Glutamatergic neuron (in vitro differentiated cells): Measurements from ENCODE around the gene COL4A5. TPM values are rescaled to one million over a fixed set of nuclear protein-coding genes. Genes with fewer than 3 reads are reported as not detected.

Experiments used
- DNase-seq: peaks from one replicate; pipeline ENCODE4 v3.0.0; 2022
- H3K27ac Mint-ChIP-seq: one replicate; pipeline ENCODE4 v1.8.0; 2020; ENCODE audit warnings: mild to moderate bottlenecking, mixed read lengths, inconsistent platforms; ENCODE audit not compliant: unreplicated experiment
- H3K27me3 Mint-ChIP-seq: one replicate; pipeline ENCODE4 v1.8.0; 2020; ENCODE audit warnings: mild to moderate bottlenecking, moderate library complexity, mixed read lengths, inconsistent platforms; ENCODE audit not compliant: unreplicated experiment
- H3K36me3 Mint-ChIP-seq: one replicate; pipeline ENCODE4 v1.8.0; 2020; ENCODE audit warnings: mild to moderate bottlenecking, mixed read lengths, inconsistent platforms; ENCODE audit not compliant: unreplicated experiment
- H3K4me1 Mint-ChIP-seq: one replicate; pipeline ENCODE4 v1.8.0; 2020; ENCODE audit warnings: mild to moderate bottlenecking, low read depth, mixed read lengths, inconsistent platforms; ENCODE audit not compliant: unreplicated experiment
- H3K4me3 Mint-ChIP-seq: one replicate; pipeline ENCODE4 v1.8.0; 2020; ENCODE audit warnings: mild to moderate bottlenecking, mixed read lengths, inconsistent platforms; ENCODE audit not compliant: unreplicated experiment
- H3K9me3 Mint-ChIP-seq: one replicate; pipeline ENCODE4 v1.8.0; 2020; ENCODE audit warnings: mild to moderate bottlenecking, moderate library complexity, mixed read lengths, inconsistent platforms; ENCODE audit not compliant: unreplicated experiment
- CTCF ChIP-seq: fragments of 200-600 bp; sonication (generic); IDR thresholded peaks from one replicate; pipeline ENCODE4 v1.5.0; 2021; ENCODE audit not compliant: partially characterized antibody, unreplicated experiment
- total RNA-seq: library from RNA; stranded (reverse); fragmentation: NEBNext Ultra II Directional; extraction: Animal tissue kit (Norgen Biotek cat#: 25700); gene quantifications from one replicate; pipeline ENCODE4 v1.2.1, GENCODE V29; 2021; ENCODE audit not compliant: unreplicated experiment

Gene COL4A5
- total RNA-seq, 1 donor from 2014 or later: 3.2 TPM

DNA sequence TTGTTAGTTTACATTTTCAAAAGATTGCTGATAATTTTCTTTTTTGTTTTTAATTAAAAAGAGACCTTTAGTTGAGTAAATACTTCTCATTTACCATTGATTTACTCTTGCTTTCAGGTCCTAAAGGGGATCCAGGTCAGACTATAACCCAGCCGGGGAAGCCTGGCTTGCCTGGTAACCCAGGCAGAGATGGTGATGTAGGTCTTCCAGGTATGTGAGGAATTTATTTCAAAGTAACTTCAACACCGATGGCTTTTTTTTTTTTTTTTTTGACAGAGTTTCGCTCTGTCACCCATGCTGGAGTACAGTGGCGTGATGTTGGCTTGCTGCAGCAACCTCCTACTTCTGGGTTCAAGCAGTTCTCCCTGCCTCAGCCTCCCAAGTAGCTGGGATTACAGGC is 161.6 kb downstream of the COL4A5 start:
- H3K36me3 Mint-ChIP-seq: no peaks in the 10 kb centered on the region
- no peaks in the 10 kb centered on the region for H3K9me3 Mint-ChIP-seq
- no peak overlapping the region for H3K27ac Mint-ChIP-seq
- DNase-seq: no peak
- H3K4me3 Mint-ChIP-seq: no peak overlapping the region
- H3K4me1 Mint-ChIP-seq: no peaks in the 10 kb centered on the region
- TF ChIP-seq CTCF: no peak
- no peaks in the 10 kb centered on the region for H3K27me3 Mint-ChIP-seq

DNA sequence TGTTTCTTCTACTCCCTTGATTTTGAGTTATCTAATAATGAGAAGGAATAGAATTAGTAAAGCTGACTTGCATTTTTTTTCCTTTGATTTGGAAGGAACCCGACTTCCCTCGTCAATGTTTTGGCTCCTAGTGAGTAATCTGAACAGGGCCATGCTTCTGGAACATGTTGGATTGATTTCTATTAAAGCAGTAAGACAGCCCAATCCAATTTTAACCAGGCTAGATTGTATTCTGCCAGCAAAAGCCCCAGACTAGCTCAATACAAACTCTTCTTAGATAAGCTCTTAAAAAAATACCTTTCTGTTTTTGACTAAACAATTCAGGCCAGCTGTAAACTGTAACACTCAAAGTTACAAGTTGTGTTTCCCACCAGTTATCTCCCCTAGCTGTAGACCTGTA is 170.5 kb downstream of the COL4A5 start:
- Mint-ChIP-seq H3K27ac (no peak overlapping the region), H3K4me3 (no peak overlapping the region), H3K36me3 (no peaks in the 10 kb centered on the region), H3K9me3 (no peaks in the 10 kb centered on the region), H3K4me1 (no peaks in the 10 kb centered on the region), H3K27me3 (no peaks in the 10 kb centered on the region)
- no peak for DNase-seq
- TF ChIP-seq CTCF: no peak

- Mint-ChIP-seq H3K4me1 (no peaks in the 10 kb centered on the region), H3K9me3 (no peaks in the 10 kb centered on the region), H3K36me3 (no peaks in the 10 kb centered on the region), H3K27ac (no peak overlapping the region), H3K27me3 (no peaks in the 10 kb centered on the region), H3K4me3 (no peak overlapping the region)
- DNase-seq: no peak
- no peak for TF ChIP-seq CTCF
Measured at GRCh38 chrX:108614616-108615015, 175.0 kb downstream of the COL4A5 start.

GRCh38 chrX:108640817-108641216 is 201.2 kb downstream of the COL4A5 start:
- H3K27me3 Mint-ChIP-seq: no peaks in the 10 kb centered on the region
- H3K4me3 Mint-ChIP-seq: no peak overlapping the region
- H3K27ac Mint-ChIP-seq: no peak overlapping the region
- H3K36me3 Mint-ChIP-seq: no peaks in the 10 kb centered on the region
- no peak for DNase-seq
- no peaks in the 10 kb centered on the region for H3K4me1 Mint-ChIP-seq
- TF ChIP-seq CTCF: no peak
- H3K9me3 Mint-ChIP-seq: no peaks in the 10 kb centered on the region

DNA sequence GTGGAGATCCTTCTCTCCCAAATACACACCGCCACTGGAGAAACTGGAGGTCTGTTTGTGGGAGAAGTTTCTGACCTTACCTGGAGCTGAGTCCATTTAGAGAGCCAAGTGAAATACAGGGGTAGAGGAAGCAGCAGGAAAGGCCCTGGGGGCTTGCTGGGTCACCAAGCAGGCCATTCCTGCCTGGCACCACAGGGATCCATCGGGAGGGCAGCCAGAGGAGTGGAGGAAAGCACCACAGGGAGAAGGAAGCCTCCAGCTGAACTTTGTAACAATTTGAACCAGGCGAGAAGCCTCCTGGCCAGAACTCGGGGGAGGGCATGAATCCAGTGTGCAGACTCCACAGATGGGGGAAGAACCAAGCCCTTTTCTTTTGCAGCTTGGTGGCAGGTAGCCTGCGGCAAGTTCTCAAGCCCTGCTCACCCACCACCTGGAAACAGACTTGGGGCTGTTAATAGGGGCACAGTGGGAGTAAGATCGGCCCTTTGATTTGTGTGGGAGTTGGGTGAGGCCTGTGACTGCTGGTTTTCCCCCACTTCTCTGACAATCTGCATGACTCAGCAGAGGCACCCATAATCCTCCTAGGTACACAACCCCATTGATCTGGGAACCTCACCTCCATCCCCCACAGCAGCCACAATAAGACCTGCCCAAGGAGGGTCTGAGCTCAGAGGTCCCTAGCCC is 202.1 kb downstream of the COL4A5 start:
- no peak for TF ChIP-seq CTCF
- Mint-ChIP-seq H3K27ac (no peak overlapping the region), H3K27me3 (no peaks in the 10 kb centered on the region), H3K4me1 (no peaks in the 10 kb centered on the region), H3K4me3 (no peak overlapping the region), H3K36me3 (no peaks in the 10 kb centered on the region), H3K9me3 (no peaks in the 10 kb centered on the region)
- DNase-seq: no peak
